Mucosa of rectum (tissue), 2 donors: ENCODE data around the gene DOHH.

ENCODE experiments used
- H3K27ac ChIP-seq, 2 donors: one replicate each; pipeline ENCODE4 v1.7.0; 2013; ENCODE audit warnings: inconsistent platforms in 2 of 2, low read depth in 2 of 2, low read length in 2 of 2
- H3K27me3 ChIP-seq, 2 donors: one replicate each; pipeline ENCODE4 v1.7.0; 2013; ENCODE audit warnings: low read length in 2 of 2; ENCODE audit not compliant: control insufficient read depth in 2 of 2, insufficient read depth in 2 of 2
- H3K36me3 ChIP-seq, 2 donors: one replicate each; pipeline ENCODE4 v1.7.0; 2013; ENCODE audit warnings: low read length in 2 of 2; ENCODE audit not compliant: control insufficient read depth in 2 of 2, insufficient read depth in 2 of 2
- H3K4me1 ChIP-seq, 2 donors: one replicate each; pipeline ENCODE4 v1.7.0; 2013; ENCODE audit warnings: low read length in 2 of 2, mild to moderate bottlenecking in 1 of 2; ENCODE audit not compliant: control insufficient read depth in 2 of 2, insufficient read depth in 2 of 2
- H3K4me3 ChIP-seq, 2 donors: one replicate each; pipeline ENCODE4 v1.7.0; 2013; ENCODE audit warnings: low read length in 2 of 2
- H3K9ac ChIP-seq, 2 donors: one replicate each; pipeline ENCODE4 v1.7.0; 2013; ENCODE audit warnings: low read length in 2 of 2, low read depth in 1 of 2, mild to moderate bottlenecking in 1 of 2
- H3K9me3 ChIP-seq, 2 donors: one replicate each; pipeline ENCODE4 v1.7.0; 2013; ENCODE audit warnings: low read length in 2 of 2; ENCODE audit not compliant: control insufficient read depth in 2 of 2
- donor health status: healthy.
- donor health status: Normal muscosa, but diverticular disease.

Gene DOHH

DNA sequence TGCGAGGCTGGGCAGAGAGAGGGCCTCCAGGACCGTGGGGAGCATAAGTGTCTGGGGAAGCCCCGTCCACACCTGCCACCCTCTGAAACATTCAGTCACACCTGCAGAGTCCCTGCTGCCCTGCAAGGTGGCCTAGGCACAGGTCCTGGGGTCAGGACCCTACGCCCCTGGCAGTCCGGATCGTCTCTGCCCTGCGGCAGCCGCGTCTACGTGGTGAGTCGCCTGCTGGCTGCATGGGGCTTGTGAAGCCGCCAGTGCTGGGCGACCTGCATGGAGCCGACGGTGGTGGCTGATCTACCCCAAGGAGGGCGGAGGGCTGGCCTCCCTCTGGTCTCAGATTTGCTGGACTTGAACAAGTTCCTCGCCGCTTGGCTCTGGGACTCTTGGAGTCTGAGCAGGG, 18.7 kb upstream of the DOHH start:
- peaks cover 0 to 2% of the 10 kb centered on the region in 2 donors for H3K4me1 ChIP-seq
- H3K9me3 ChIP-seq = no peaks in the 10 kb centered on the region
- no peaks in the 10 kb centered on the region for H3K27me3 ChIP-seq
- no peak overlapping the region for H3K4me3 ChIP-seq
- H3K36me3 ChIP-seq = peaks cover 18 to 26% of the 10 kb centered on the region in 2 donors
- no peak overlapping the region for H3K9ac ChIP-seq
- no peak overlapping the region for H3K27ac ChIP-seq

GRCh38 chr19:3518659-3519058, 18.2 kb upstream of the DOHH start:
- Histone ChIP-seq H3K27me3 (no peaks in the 10 kb centered on the region), H3K4me3 (no peak overlapping the region), H3K36me3 (peaks cover 15 to 22% of the 10 kb centered on the region in 2 donors), H3K4me1 (peaks cover 0 to 2% of the 10 kb centered on the region in 2 donors), H3K27ac (no peak overlapping the region), H3K9me3 (no peaks in the 10 kb centered on the region), H3K9ac (no peak overlapping the region)

- Histone ChIP-seq H3K4me1 (peaks cover 0 to 2% of the 10 kb centered on the region in 2 donors), H3K27ac (no peak overlapping the region), H3K9me3 (no peaks in the 10 kb centered on the region), H3K4me3 (no peak overlapping the region), H3K27me3 (no peaks in the 10 kb centered on the region), H3K9ac (no peak overlapping the region), H3K36me3 (peaks cover 11 to 19% of the 10 kb centered on the region in 2 donors)
These were observed 17.8 kb upstream of the DOHH start for GRCh38 chr19:3518255-3518654.

- Histone ChIP-seq H3K36me3 (peaks cover 7 to 19% of the 10 kb centered on the region in 2 donors), H3K27me3 (no peaks in the 10 kb centered on the region), H3K4me3 (no peak overlapping the region), H3K27ac (no peak overlapping the region), H3K9ac (no peak overlapping the region), H3K4me1 (peaks cover 0 to 2% of the 10 kb centered on the region in 2 donors), H3K9me3 (no peaks in the 10 kb centered on the region)
These were observed 17.2 kb upstream of the DOHH start for GRCh38 chr19:3517638-3518037.

DNA sequence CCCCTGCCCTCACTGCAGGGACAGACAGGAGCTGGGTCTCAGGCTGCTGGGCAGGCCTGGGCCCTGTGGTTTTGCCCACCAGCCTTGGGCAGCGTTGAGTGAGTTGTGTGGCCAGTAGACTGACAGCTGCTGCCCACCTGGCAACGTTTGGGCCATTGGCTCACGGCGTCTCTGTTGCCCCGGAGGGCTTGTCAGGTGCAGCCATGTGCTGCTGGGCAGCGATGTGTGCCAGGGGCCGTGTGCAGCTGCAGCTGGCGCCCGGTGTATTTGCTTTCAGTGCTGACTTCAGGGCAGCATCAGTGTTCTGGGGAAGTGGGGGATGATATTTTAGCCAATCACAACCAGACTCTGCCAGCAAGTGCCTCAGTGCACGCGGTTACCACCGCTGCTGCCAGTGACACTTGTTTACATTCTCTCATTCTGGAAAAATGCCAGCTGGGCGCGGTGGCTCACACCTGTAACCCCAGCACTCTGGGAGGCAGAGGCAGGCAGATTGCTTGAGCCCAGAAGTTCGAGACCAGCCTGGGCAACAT, 16.3 kb upstream of the DOHH start:
- H3K4me3 ChIP-seq = no peak overlapping the region
- peaks cover 5 to 15% of the 10 kb centered on the region in 2 donors for H3K36me3 ChIP-seq
- H3K9me3 ChIP-seq = no peaks in the 10 kb centered on the region
- peaks cover 0 to 2% of the 10 kb centered on the region in 2 donors for H3K4me1 ChIP-seq
- H3K27ac ChIP-seq = no peak overlapping the region
- H3K27me3 ChIP-seq = no peaks in the 10 kb centered on the region
- no peak overlapping the region for H3K9ac ChIP-seq

GRCh38 chr19:3515891-3516422, 15.5 kb upstream of the DOHH start:
- H3K4me1 ChIP-seq = peaks cover 0 to 2% of the 10 kb centered on the region in 2 donors
- H3K36me3 ChIP-seq = peaks cover 5 to 17% of the 10 kb centered on the region in 2 donors
- H3K27ac ChIP-seq = no peak overlapping the region
- no peak overlapping the region for H3K4me3 ChIP-seq
- H3K9me3 ChIP-seq = no peaks in the 10 kb centered on the region
- no peak overlapping the region for H3K9ac ChIP-seq
- no peaks in the 10 kb centered on the region for H3K27me3 ChIP-seq

DNA sequence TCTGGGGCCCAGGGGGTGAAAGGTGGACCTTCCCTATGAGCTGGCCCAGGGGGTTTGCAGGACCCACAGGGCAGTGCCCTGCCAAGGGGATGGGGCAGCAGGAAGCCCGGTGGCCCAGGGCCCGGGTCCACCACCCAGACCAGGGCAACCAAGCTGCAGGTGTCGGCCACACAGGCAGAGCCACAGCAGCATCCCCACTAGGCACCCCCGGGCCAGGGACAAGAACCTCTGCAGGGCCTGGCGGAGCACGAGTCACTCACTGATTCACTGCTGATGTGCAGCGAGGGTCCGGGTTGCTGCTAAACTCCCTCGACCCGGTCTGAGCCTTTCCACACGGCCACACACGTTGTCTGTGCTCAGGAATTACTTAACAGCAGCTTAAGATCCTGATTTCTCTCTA, 14.5 kb upstream of the DOHH start:
- H3K4me1 ChIP-seq = peaks cover 0 to 2% of the 10 kb centered on the region in 2 donors
- H3K27ac ChIP-seq = no peak overlapping the region
- H3K9me3 ChIP-seq = no peaks in the 10 kb centered on the region
- peaks cover 5 to 12% of the 10 kb centered on the region in 2 donors for H3K36me3 ChIP-seq
- no peak overlapping the region for H3K4me3 ChIP-seq
- no peaks in the 10 kb centered on the region for H3K27me3 ChIP-seq
- H3K9ac ChIP-seq = no peak overlapping the region

- peaks cover 0 to 11% of the 10 kb centered on the region in 2 donors for H3K36me3 ChIP-seq
- H3K9ac ChIP-seq = no peak overlapping the region
- H3K4me3 ChIP-seq = no peak overlapping the region
- peaks cover 0 to 2% of the 10 kb centered on the region in 2 donors for H3K4me1 ChIP-seq
- no peak overlapping the region for H3K27ac ChIP-seq
- no peaks in the 10 kb centered on the region for H3K9me3 ChIP-seq
- no peaks in the 10 kb centered on the region for H3K27me3 ChIP-seq
These were observed 13.0 kb upstream of the DOHH start for GRCh38 chr19:3513229-3514140.

DNA sequence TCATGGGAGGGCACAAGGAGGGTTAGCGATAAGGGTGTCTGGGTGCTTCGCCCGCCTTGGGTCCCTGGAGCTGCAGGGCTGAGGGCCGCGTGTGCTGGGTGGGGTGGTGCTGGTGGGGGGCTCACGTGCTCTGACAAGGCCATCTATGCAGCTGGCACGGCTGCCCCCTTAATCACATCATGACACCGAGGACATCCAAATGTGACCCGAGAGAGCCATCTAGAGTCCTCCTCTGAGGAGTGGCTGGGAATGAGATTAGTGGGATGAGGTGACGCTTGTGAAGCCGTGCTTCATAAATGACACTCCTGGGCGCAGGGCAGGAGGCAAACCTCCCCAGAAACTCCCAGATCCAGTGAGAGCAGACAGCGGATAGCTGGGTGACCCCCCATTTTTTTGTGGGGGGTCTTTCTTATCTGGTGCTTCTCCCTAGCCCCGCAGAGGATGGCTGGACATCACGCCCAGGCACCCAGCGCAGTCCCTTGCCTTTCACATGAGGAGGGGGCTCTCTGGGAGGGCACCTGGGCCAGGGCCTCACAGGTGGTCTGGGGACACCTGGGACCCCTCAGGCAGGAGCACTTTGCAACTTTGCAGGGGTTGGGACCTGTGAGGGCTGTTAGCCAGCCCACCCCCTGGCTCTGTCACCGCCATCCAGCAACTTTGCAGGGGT, 12.2 kb upstream of the DOHH start:
- Histone ChIP-seq H3K27me3 (no peaks in the 10 kb centered on the region), H3K9ac (no peak overlapping the region), H3K36me3 (peaks cover 0 to 9% of the 10 kb centered on the region in 2 donors), H3K9me3 (no peaks in the 10 kb centered on the region), H3K27ac (no peak overlapping the region), H3K4me1 (peaks cover 0 to 3% of the 10 kb centered on the region in 2 donors), H3K4me3 (no peak overlapping the region)
